Type B pancreatic cell (in vitro differentiated cells): ENCODE data around the gene LSM2. TPM values are rescaled to one million over a fixed set of nuclear protein-coding genes. Genes with fewer than 3 reads are reported as not detected.
A peak's percentile ranks its signal among the peaks of the same experiment; 100 is the strongest.

Experiments
- DNase-seq: peaks from one replicate; pipeline ENCODE4 v3.0.0; 2021; ENCODE audit warnings: mixed read lengths; ENCODE audit not compliant: unreplicated experiment; ENCODE audit errors: extremely low spot score
- H3K27ac Mint-ChIP-seq: 2 replicates; pipeline ENCODE4 v1.8.0; 2021; ENCODE audit warnings: mild to moderate bottlenecking, mixed read lengths
- H3K27me3 Mint-ChIP-seq: 2 replicates; pipeline ENCODE4 v1.8.0; 2021; ENCODE audit warnings: mixed read lengths
- H3K36me3 Mint-ChIP-seq: 2 replicates; pipeline ENCODE4 v1.8.0; 2021; ENCODE audit warnings: mixed read lengths
- H3K4me1 Mint-ChIP-seq: one replicate; pipeline ENCODE4 v1.8.0; 2021; ENCODE audit warnings: mixed read lengths; ENCODE audit not compliant: unreplicated experiment
- H3K4me3 Mint-ChIP-seq: 2 replicates; pipeline ENCODE4 v1.8.0; 2021; ENCODE audit warnings: mild to moderate bottlenecking, mixed read lengths
- H3K9me3 Mint-ChIP-seq: 2 replicates; pipeline ENCODE4 v1.8.0; 2021; ENCODE audit warnings: mixed read lengths
- total RNA-seq: library from RNA; stranded (reverse); gene quantifications from 2 replicates; pipeline ENCODE4 v1.2.1, GENCODE V29; 2021; ENCODE audit warnings: low replicate concordance
- TF ChIP-seq, protein P1 (sequence below): fragments of 200-600 bp; sonication (generic); conservative IDR thresholded peaks from 2 replicates; pipeline ENCODE4 v1.5.0; 2021; ENCODE audit warnings: antibody characterized with exemption, mild to moderate bottlenecking

LSM2 gene
- total RNA-seq, 1 donor from 2014 or later, result 74.5 TPM

DNA sequence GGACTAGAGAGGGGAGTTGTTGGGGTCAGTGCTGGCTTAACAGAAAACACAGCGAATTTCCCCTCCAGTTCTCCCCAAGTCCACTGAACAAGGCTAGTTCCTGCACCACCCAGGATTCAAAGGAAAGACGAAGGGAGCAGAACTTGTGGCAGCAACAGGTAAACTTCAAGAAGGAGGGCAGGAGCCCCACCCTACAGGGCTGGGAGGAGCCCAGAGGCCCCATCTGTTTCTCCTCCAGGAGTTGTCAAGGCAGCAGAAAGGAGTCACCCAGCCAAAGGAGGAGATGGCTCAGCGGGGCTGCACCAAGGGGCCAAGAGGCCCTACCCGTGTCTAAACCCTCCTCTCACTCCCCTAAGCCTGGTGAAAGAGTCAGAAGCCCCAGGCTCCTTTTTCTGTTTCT lies 42.6 kb downstream of the LSM2 start:
- Mint-ChIP-seq H3K4me3 (no peak overlapping the region), H3K27ac (peak overlapping the region; percentile 62), H3K27me3 (no peaks in the 10 kb centered on the region), H3K9me3 (no peaks in the 10 kb centered on the region), H3K36me3 (peaks cover 25% of the 10 kb centered on the region), H3K4me1 (peaks cover 11% of the 10 kb centered on the region)
- TF ChIP-seq, protein P1, sequence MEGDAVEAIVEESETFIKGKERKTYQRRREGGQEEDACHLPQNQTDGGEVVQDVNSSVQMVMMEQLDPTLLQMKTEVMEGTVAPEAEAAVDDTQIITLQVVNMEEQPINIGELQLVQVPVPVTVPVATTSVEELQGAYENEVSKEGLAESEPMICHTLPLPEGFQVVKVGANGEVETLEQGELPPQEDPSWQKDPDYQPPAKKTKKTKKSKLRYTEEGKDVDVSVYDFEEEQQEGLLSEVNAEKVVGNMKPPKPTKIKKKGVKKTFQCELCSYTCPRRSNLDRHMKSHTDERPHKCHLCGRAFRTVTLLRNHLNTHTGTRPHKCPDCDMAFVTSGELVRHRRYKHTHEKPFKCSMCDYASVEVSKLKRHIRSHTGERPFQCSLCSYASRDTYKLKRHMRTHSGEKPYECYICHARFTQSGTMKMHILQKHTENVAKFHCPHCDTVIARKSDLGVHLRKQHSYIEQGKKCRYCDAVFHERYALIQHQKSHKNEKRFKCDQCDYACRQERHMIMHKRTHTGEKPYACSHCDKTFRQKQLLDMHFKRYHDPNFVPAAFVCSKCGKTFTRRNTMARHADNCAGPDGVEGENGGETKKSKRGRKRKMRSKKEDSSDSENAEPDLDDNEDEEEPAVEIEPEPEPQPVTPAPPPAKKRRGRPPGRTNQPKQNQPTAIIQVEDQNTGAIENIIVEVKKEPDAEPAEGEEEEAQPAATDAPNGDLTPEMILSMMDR, result no peak
- DNase-seq, result no peak

DNA sequence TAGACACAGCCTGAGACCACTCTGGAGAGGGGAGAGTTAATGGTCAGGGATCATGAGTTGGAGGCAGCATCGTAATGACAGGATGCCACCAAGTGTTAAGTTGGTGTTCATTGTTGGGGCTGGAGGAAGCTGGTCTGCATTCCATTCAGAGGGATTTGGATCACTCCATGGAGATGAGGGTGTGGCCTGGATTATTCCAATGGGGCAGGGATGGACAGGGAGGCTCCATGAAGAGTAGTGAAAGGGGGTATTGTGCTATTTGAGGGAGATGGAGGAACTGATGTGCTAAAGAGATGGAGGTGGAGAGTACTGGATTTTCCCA lies 43.2 kb downstream of the LSM2 start:
- Mint-ChIP-seq H3K4me3 (no peak overlapping the region), H3K9me3 (no peaks in the 10 kb centered on the region), H3K27ac (peak overlapping the region; percentile 62), H3K36me3 (peaks cover 25% of the 10 kb centered on the region), H3K4me1 (peaks cover 11% of the 10 kb centered on the region), H3K27me3 (no peaks in the 10 kb centered on the region)
- TF ChIP-seq, protein P1, result no peak
- no peak for DNase-seq

DNA sequence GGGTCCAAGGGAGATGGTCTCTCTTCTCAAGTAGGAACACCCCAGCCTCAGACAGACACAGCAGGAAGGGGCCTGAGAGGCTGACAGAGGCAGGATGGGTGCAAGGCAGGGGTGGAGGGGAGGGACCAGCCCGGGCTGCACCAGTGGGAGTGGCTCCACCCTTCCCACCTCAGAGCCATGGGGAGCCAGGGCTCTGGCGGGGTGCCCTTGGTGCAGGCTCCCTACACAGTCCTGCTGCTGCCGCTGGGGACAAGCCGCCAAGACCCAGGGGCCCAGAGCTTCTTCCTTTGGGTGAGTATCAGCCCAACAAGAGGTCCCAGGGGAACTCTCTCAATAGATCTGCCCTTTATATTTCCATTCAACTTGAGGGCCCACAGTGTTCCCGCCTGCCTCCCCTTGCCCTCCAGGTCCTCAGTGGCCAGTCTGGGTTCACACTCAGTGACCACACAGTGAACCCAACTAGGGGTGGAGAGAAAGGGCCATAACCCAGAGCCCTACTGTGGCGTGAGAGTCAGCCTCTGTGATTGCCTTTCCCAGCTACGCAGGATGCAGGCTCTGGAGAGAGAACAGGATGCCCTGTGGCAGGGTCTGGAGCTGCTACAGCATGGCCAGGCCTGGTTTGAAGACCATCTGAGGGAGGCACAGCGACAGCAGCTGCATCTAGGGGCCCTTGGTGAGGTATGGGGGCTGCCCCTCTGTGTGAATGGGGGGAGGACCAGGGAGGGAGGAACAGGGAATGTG lies 43.7 kb downstream of the LSM2 start:
- DNase-seq, result no peak
- Mint-ChIP-seq H3K4me3 (no peak overlapping the region), H3K27ac (peak overlapping the region; percentile 62), H3K9me3 (no peaks in the 10 kb centered on the region), H3K27me3 (no peaks in the 10 kb centered on the region), H3K4me1 (peaks cover 11% of the 10 kb centered on the region), H3K36me3 (peaks cover 25% of the 10 kb centered on the region)
- TF ChIP-seq, protein P1, result no peak

DNA sequence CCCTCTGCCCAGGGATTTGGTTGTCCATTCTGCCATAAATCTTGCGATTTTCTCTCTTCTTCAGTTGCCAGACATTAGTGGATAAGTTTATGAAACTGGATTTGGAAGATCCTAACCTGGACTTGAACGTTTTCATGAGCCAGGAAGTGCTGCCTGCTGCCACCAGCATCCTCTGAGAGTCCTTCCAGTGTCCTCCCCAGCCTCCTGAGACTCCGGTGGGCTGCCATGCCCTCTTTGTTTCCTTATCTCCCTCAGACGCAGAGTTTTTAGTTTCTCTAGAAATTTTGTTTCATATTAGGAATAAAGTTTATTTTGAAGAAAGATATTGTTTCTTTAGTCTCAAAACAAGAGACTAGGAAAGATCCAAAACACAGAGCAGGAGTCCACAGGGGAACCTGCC lies 44.4 kb downstream of the LSM2 start, which contains the start of gene SAPCD1:
Gene SAPCD1, plus strand, starts transcription at position 301 of the 400 bp plus-strand sequence. CDS start 399 bp downstream, outside the sequence.
- Mint-ChIP-seq H3K27me3 (no peaks in the 10 kb centered on the region), H3K4me3 (no peak within 1 kb of the TSS), H3K36me3 (peaks cover 25% of the 10 kb centered on the region), H3K4me1 (peaks cover 11% of the 10 kb centered on the region), H3K27ac (peak within 1 kb of the TSS; percentile 62), H3K9me3 (no peaks in the 10 kb centered on the region)
- TF ChIP-seq, protein P1, result no peak
- DNase-seq, result no peak

DNA sequence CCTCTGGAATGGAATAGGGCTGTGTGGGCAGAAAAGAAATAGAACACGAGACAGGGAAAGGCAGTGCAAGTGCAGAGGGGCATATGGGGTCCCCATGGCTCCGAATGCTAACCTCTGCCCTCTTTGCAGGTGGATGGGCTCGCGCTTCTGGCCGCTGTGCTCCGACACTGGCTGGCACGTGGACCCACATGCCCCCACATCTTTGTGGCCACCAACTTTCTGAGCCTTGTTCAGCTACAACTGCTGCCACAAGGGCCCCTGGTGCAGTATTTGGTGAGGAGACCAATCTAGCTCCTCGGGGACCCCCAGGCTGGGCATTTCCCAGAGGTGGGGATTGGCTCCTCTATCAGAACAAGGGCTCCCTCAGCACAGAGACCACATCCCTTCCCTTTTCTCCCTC lies 45.4 kb downstream of the LSM2 start:
- Mint-ChIP-seq H3K9me3 (no peaks in the 10 kb centered on the region), H3K27ac (no peak overlapping the region), H3K4me1 (peaks cover 11% of the 10 kb centered on the region), H3K27me3 (no peaks in the 10 kb centered on the region), H3K4me3 (no peak overlapping the region), H3K36me3 (peaks cover 25% of the 10 kb centered on the region)
- no peak for DNase-seq
- TF ChIP-seq, protein P1, result no peak
